Subcutaneous abdominal adipose tissue (tissue), 5 donors: ENCODE measurements around the gene TMC8.
"Not testable (repeated sequence)": the region's sequence is repeated elsewhere in the genome, so short reads cannot be mapped to it uniquely, and the experiment has no call there.

Source experiments
- H3K27ac ChIP-seq: one replicate; pipeline ENCODE4 v1.7.0; 2013; ENCODE audit warnings: low read depth, mild to moderate bottlenecking, inconsistent platforms, low read length, moderate library complexity
- H3K27me3 ChIP-seq, 5 donors: one replicate each; pipeline ENCODE4 v1.7.0; 2013; ENCODE audit warnings: low read length in 5 of 5, inconsistent platforms in 1 of 5; ENCODE audit not compliant: control insufficient read depth in 5 of 5, insufficient read depth in 4 of 5
- H3K36me3 ChIP-seq, 5 donors: one replicate each; pipeline ENCODE4 v1.7.0; 2013; ENCODE audit warnings: low read length in 5 of 5; ENCODE audit not compliant: control insufficient read depth in 5 of 5, insufficient read depth in 5 of 5
- H3K4me1 ChIP-seq, 5 donors: one replicate each; pipeline ENCODE4 v1.7.0; 2013; ENCODE audit warnings: low read length in 5 of 5, mild to moderate bottlenecking in 3 of 5, moderate library complexity in 1 of 5; ENCODE audit not compliant: control insufficient read depth in 5 of 5, insufficient read depth in 5 of 5
- H3K4me3 ChIP-seq, 5 donors: one replicate each; pipeline ENCODE4 v1.7.0; 2013; ENCODE audit warnings: low read length in 5 of 5, low read depth in 1 of 5
- H3K9ac ChIP-seq, 5 donors: one replicate each; pipeline ENCODE4 v1.7.0; 2013; ENCODE audit warnings: low read length in 5 of 5, mild to moderate bottlenecking in 4 of 5, moderate library complexity in 3 of 5
- H3K9me3 ChIP-seq, 5 donors: one replicate each; pipeline ENCODE4 v1.7.0; 2013; ENCODE audit warnings: low read length in 5 of 5; ENCODE audit not compliant: control insufficient read depth in 5 of 5
- donor health status: healthy.
- donor health status: healthy.
- donor health status: healthy.
- donor health status: healthy.
- donor health status: healthy.

TMC8 gene

GRCh38 chr17:78115803-78116202 is 14.8 kb upstream of the TMC8 start:
- not testable (repeated sequence) for H3K27ac ChIP-seq, H3K27me3 ChIP-seq, H3K9me3 ChIP-seq, H3K4me3 ChIP-seq, H3K9ac ChIP-seq
- peaks cover 1 to 30% (median 19%) of the 10 kb centered on the region in 5 donors for H3K4me1 ChIP-seq
- H3K36me3 ChIP-seq, result peaks cover 0 to 73% (median 39%) of the 10 kb centered on the region in 5 donors

- Histone ChIP-seq H3K4me1 (peaks cover 1 to 30% (median 20%) of the 10 kb centered on the region in 5 donors), H3K27me3 (no peaks in the 10 kb centered on the region), H3K27ac (no peak overlapping the region), H3K9me3 (no peaks in the 10 kb centered on the region), H3K36me3 (peaks cover 0 to 73% (median 39%) of the 10 kb centered on the region in 5 donors), H3K9ac (no peak overlapping the region), H3K4me3 (no peak overlapping the region)
Measured at GRCh38 chr17:78116411-78116810, 14.2 kb upstream of the TMC8 start.

GRCh38 chr17:78117027-78117981 is 13.3 kb upstream of the TMC8 start:
- no peaks in the 10 kb centered on the region for H3K27me3 ChIP-seq
- H3K4me3 ChIP-seq, result no peak overlapping the region
- H3K4me1 ChIP-seq, result peaks cover 1 to 29% (median 24%) of the 10 kb centered on the region in 5 donors
- no peaks in the 10 kb centered on the region for H3K9me3 ChIP-seq
- H3K36me3 ChIP-seq, result peaks cover 0 to 73% (median 39%) of the 10 kb centered on the region in 5 donors
- H3K27ac ChIP-seq, result no peak overlapping the region
- H3K9ac ChIP-seq, result no peak overlapping the region

GRCh38 chr17:78118801-78119241 is 11.8 kb upstream of the TMC8 start:
- Histone ChIP-seq H3K27ac (no peak overlapping the region), H3K4me1 (peaks cover 0 to 26% (median 17%) of the 10 kb centered on the region in 5 donors), H3K36me3 (peaks cover 0 to 76% (median 45%) of the 10 kb centered on the region in 5 donors), H3K4me3 (no peak overlapping the region), H3K27me3 (no peaks in the 10 kb centered on the region), H3K9me3 (no peaks in the 10 kb centered on the region), H3K9ac (no peak overlapping the region)

DNA sequence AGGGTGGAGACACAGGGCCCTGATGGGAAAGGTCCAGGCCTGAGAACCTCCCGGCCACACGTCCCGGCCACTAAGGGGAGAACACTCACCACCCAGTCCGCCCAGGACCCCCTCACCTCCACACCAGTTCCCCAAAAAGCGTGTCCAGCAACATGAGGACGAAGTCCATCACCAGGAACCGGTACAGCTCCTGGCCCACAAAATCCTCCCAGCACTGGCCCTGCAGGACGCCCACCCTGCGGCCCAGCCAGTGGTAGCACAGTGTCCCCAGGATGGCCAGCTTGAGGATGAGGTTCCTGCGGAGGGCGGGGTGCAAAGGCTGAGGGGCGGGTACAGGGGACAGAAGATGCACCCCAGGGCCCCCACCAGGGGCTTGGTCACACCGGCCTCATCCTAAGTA is 10.0 kb upstream of the TMC8 start:
- Histone ChIP-seq H3K9me3 (no peaks in the 10 kb centered on the region), H3K27ac (no peak overlapping the region), H3K4me1 (peaks cover 0 to 36% (median 25%) of the 10 kb centered on the region in 5 donors), H3K27me3 (no peaks in the 10 kb centered on the region), H3K4me3 (no peak overlapping the region), H3K9ac (no peak overlapping the region), H3K36me3 (peaks cover 0 to 81% (median 57%) of the 10 kb centered on the region in 5 donors)

DNA sequence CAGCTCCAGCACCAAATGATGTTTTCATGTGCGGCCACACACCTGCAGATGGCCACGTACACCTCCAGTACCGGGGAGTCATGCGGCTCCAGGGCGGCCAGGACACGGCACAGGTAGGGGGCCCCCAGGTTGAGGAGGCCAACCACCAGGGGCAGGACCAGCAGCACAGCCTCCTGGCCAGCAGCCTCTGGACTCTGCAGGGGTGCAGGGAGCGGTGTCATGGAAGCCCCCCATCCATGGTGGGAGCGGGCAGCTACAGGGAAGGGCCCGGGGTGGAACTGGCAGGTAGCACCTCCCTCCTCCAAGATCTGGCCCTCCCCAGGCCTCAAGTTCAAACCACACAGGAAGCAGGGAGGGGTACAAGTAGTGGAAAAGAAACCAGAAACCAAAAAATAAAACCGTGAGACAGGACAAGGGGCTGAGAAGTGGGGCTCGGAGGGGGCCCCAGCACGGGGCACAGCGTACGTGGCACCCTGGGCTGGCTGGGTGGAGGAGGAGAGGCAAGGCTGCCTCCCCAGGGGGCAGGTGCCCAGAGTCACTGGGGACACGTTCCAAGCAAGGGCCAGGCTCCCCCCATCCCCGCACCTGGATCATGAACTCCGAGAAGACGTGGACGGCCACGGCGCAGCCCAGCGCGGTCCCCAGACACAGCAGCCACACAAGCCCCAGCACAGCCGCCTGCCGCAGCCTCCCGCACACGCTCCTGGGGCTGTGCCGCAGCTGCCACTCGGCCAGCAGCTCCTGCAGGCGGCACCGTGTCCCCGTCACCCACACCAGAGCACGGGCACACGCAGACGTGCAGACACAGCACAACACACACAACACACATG is 9.4 kb upstream of the TMC8 start:
- Histone ChIP-seq H3K27me3 (no peaks in the 10 kb centered on the region), H3K9ac (no peak overlapping the region), H3K4me3 (no peak overlapping the region), H3K4me1 (peaks cover 0 to 43% (median 32%) of the 10 kb centered on the region in 5 donors), H3K36me3 (peaks cover 0 to 87% (median 57%) of the 10 kb centered on the region in 5 donors), H3K9me3 (no peaks in the 10 kb centered on the region), H3K27ac (no peak overlapping the region)

GRCh38 chr17:78121801-78122215 is 8.8 kb upstream of the TMC8 start:
- Histone ChIP-seq H3K27me3 (no peaks in the 10 kb centered on the region), H3K4me3 (no peak overlapping the region), H3K27ac (no peak overlapping the region), H3K9me3 (no peaks in the 10 kb centered on the region), H3K4me1 (peaks cover 2 to 49% (median 38%) of the 10 kb centered on the region in 5 donors), H3K36me3 (peaks cover 0 to 88% (median 57%) of the 10 kb centered on the region in 5 donors), H3K9ac (no peak overlapping the region)

DNA sequence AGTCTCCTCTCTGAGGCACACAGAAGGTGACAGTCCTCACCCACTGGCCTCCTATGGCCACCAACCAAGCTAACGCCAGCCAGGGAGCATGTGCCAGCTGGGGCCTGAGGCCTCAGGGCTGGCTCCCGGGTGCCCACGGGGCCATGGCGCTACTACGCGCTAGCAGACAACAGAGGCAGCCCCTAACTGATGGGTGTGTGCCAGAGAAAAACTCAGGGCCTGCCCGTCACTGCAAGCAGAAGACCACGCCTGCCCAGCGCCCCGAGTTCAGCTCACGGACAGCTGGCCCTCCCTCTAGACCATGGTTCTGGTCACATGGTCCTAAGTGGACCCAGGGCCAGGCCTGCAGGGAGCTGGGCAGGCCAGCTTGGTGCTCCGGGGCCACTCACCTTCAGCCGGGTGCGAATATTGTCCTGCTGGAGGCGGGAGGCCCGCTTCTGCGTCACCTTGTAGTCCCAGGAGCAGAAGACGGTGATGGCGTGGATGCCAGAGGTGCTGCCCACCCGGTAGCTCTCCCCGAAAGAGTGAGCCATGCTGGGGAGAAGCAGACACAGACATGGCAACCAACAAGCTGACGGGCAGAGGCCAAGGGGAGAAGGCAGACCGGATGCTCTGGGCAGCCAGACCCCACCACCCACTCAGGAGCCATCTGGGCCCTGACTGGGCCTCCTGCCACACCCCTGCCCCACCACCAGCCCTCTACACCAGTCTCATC is 8.2 kb upstream of the TMC8 start:
- Histone ChIP-seq H3K36me3 (peaks cover 0 to 82% (median 57%) of the 10 kb centered on the region in 5 donors), H3K4me1 (peaks cover 5 to 55% (median 43%) of the 10 kb centered on the region in 5 donors), H3K9ac (no peak overlapping the region), H3K4me3 (no peak overlapping the region), H3K27ac (no peak overlapping the region), H3K9me3 (no peaks in the 10 kb centered on the region), H3K27me3 (no peaks in the 10 kb centered on the region)

GRCh38 chr17:78122931-78123249 is 7.7 kb upstream of the TMC8 start:
- H3K4me1 ChIP-seq, result peaks cover 5 to 57% (median 43%) of the 10 kb centered on the region in 5 donors
- no peak overlapping the region for H3K4me3 ChIP-seq
- no peak overlapping the region for H3K27ac ChIP-seq
- H3K36me3 ChIP-seq, result peaks cover 0 to 78% (median 56%) of the 10 kb centered on the region in 5 donors
- H3K9me3 ChIP-seq, result no peaks in the 10 kb centered on the region
- H3K9ac ChIP-seq, result no peak overlapping the region
- no peaks in the 10 kb centered on the region for H3K27me3 ChIP-seq
